NB4 (cell line): Measurements from ENCODE around the gene CHSY1.

Source experiments
- CTCF ChIP-seq: IDR thresholded peaks from one replicate; pipeline ENCODE4 v1.5.1; 2012; ENCODE audit warnings: low read depth, low read length
- TF ChIP-seq, protein P1 (sequence below): IDR thresholded peaks from 2 replicates; pipeline ENCODE4 v1.6.1; 2011; ENCODE audit warnings: low read depth, low read length

- no peak for TF ChIP-seq CTCF
- TF ChIP-seq, protein P1, sequence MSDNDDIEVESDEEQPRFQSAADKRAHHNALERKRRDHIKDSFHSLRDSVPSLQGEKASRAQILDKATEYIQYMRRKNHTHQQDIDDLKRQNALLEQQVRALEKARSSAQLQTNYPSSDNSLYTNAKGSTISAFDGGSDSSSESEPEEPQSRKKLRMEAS = no peak
Measured at GRCh38 chr15:101129851-101130380, 121.9 kb downstream of the CHSY1 start.
